Uterus (tissue), 4 donors: ENCODE measurements around the gene DLGAP1. TPM values are rescaled to one million over a fixed set of nuclear protein-coding genes. Genes with fewer than 3 reads are reported as not detected.

ENCODE experiments used
- DNase-seq, 2 donors: peaks; one replicate each; pipeline ENCODE4 v3.0.0-alpha.2; 2019 to 2020
- H3K27ac ChIP-seq, 2 donors: fragments of 200-600 bp; sonication (generic); 1 replicate in 1 of 2; 2 replicates in 1 of 2; pipeline ENCODE4 v1.5.1; 2016 to 2018
- H3K27me3 ChIP-seq, 2 donors: fragments of 200-600 bp; sonication (generic); one replicate each; pipeline ENCODE4 v1.5.1; 2018 to 2019; ENCODE audit warnings: control low read depth in 1 of 2
- H3K36me3 ChIP-seq, 2 donors: fragments of 200-600 bp; sonication (generic); one replicate each; pipeline ENCODE4 v1.5.1; 2019; ENCODE audit warnings: control low read depth in 1 of 2
- H3K4me1 ChIP-seq, 2 donors: fragments of 200-600 bp; sonication (generic); one replicate each; pipeline ENCODE4 v1.5.1; 2018 to 2019; ENCODE audit warnings: control low read depth in 1 of 2
- H3K4me3 ChIP-seq, 2 donors: fragments of 200-600 bp; sonication (generic); 1 replicate in 1 of 2; 2 replicates in 1 of 2; pipeline ENCODE4 v1.5.1; 2018 to 2019; ENCODE audit warnings: mild to moderate bottlenecking in 1 of 2
- H3K9me3 ChIP-seq, 2 donors: fragments of 200-600 bp; sonication (generic); one replicate each; pipeline ENCODE4 v1.5.1; 2019; ENCODE audit warnings: control low read depth in 1 of 2
- CTCF ChIP-seq, 4 experiments: fragments of 200-600 bp in 2 of 4; fragments of 450-650 bp in 2 of 4; sonication (generic) in 2 of 4; IDR thresholded peaks; one replicate each; pipeline ENCODE4 v1.5.1; 2016 to 2019; ENCODE audit warnings: antibody characterized with exemption in 4 of 4, mild to moderate bottlenecking in 2 of 4, moderate library complexity in 1 of 4
- POLR2A ChIP-seq, 2 donors: fragments of 450-650 bp; IDR thresholded peaks; one replicate each; pipeline ENCODE4 v1.6.1; 2016; ENCODE audit warnings: antibody characterized with exemption in 2 of 2, mild to moderate bottlenecking in 1 of 2, moderate library complexity in 1 of 2
- intact Hi-C: fragments of 100-400 bp; cut with DNase I; formaldehyde crosslinking; loops from one replicate; pipeline ENCODE4 v1.15.1; 2023; ENCODE audit warnings: low total_unique reads
- total RNA-seq, 4 donors: library from RNA; depleted of rRNA in 3 of 4; stranded (reverse); fragments of >200 nt in 3 of 4; gene quantifications; one replicate each; pipeline versions ENCODE4 v1.1.0 to v1.2.4, GENCODE V29; 2014 to 2023
- donor health status: DM: yes; HTN: yes; CAD: no.

Gene DLGAP1
- total RNA-seq, 4 donors from 2014 or later = 1.0 to 9.6 (median 3.3) TPM

GRCh38 chr18:3720818-3721545 lies 734.1 kb downstream of the DLGAP1 start:
- H3K27me3 ChIP-seq = no peaks in the 10 kb centered on the region
- H3K36me3 ChIP-seq = no peaks in the 10 kb centered on the region
- DNase-seq = no peak
- no peaks in the 10 kb centered on the region for H3K4me1 ChIP-seq
- no peaks in the 10 kb centered on the region for H3K9me3 ChIP-seq
- no peak for TF ChIP-seq POLR2A (IDR thresholded peaks at IDR 0.05)
- TF ChIP-seq CTCF (IDR thresholded peaks at IDR 0.05) = no peak
- intact Hi-C loops = no loop called here
- H3K4me3 ChIP-seq = no peak overlapping the region
- no peak overlapping the region for H3K27ac ChIP-seq

GRCh38 chr18:3720159-3720558 lies 734.9 kb downstream of the DLGAP1 start:
- Histone ChIP-seq H3K4me3 (no peak overlapping the region), H3K4me1 (no peaks in the 10 kb centered on the region), H3K9me3 (no peaks in the 10 kb centered on the region), H3K36me3 (no peaks in the 10 kb centered on the region), H3K27me3 (no peaks in the 10 kb centered on the region), H3K27ac (no peak overlapping the region)
- intact Hi-C loops = no loop called here
- TF ChIP-seq CTCF (IDR thresholded peaks at IDR 0.05) = no peak
- no peak for TF ChIP-seq POLR2A (IDR thresholded peaks at IDR 0.05)
- no peak for DNase-seq

GRCh38 chr18:3717376-3718025 lies 737.6 kb downstream of the DLGAP1 start:
- intact Hi-C loops = no loop called here

GRCh38 chr18:3716116-3716660 lies 738.9 kb downstream of the DLGAP1 start:
- no peak overlapping the region for H3K4me3 ChIP-seq
- H3K9me3 ChIP-seq = no peaks in the 10 kb centered on the region
- H3K27ac ChIP-seq = no peak overlapping the region
- H3K27me3 ChIP-seq = no peaks in the 10 kb centered on the region
- no peak for TF ChIP-seq POLR2A (IDR thresholded peaks at IDR 0.05)
- no peak for TF ChIP-seq CTCF (IDR thresholded peaks at IDR 0.05)
- H3K4me1 ChIP-seq = no peaks in the 10 kb centered on the region
- intact Hi-C loops = no loop called here
- H3K36me3 ChIP-seq = no peaks in the 10 kb centered on the region
- no peak for DNase-seq

More at GRCh38 chr18:3717376-3718025, 737.6 kb downstream of the DLGAP1 start:
- Histone ChIP-seq H3K27me3 (no peaks in the 10 kb centered on the region), H3K4me3 (no peak overlapping the region), H3K27ac (no peak overlapping the region), H3K9me3 (no peaks in the 10 kb centered on the region), H3K36me3 (no peaks in the 10 kb centered on the region), H3K4me1 (no peaks in the 10 kb centered on the region)
- TF ChIP-seq POLR2A (IDR thresholded peaks at IDR 0.05) (no peak), CTCF (IDR thresholded peaks at IDR 0.05) (no peak)
- no peak for DNase-seq
